HG03575 (cell line): ENCODE data around the gene RAD17.
A peak's percentile ranks its signal among the peaks of the same experiment; 100 is the strongest.
"Not testable (repeated sequence)": the region's sequence is repeated elsewhere in the genome, so short reads cannot be mapped to it uniquely, and the experiment has no call there.

Source experiments
- ATAC-seq: cut with Tn5 transposase; IDR thresholded peaks from one replicate; pipeline ENCODE4 v1.9.1; 2021; ENCODE audit not compliant: unreplicated experiment, insufficient number of reproducible peaks, low FRiP score; ENCODE audit errors: extremely low read depth

RAD17 gene

DNA sequence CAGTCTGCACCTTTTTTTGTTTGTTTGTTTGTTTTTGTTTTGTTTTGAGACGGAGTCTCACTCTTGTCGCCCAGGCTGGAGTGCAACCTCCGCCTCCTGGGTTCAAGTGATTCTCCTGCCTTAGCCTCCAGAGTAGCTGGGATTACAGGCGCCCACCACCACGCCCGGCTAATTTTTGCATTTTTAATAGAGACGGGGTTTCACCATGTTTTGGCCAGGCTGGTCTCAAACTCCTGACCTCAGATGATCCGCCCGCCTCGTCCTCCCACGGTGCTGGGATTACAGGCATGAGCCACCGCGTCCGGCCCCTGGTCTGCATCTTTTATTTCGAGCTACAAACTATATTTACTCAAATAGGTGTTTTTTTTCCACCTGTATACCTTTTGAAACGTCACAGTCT is 717 bp downstream of the RAD17 start:
- ATAC-seq: not testable (repeated sequence)

DNA sequence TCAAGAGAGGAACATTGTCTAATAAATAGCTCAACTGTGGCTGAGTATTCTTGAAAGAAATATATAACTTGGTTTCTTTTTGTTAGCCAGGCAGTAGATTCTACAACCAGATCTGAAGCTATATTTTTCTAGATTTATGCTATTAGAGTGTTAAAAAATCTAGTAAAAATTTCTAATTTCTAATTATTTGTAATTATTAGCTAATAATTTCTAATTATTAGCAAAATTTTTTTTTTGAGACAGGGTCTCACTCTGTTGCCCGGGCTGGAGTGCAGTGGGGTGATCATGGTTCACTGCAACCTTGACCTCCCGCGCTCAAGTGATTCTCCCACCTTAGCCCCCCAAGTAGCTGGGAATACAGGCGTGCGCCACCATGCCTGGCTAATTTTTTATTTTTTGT is 2.8 kb downstream of the RAD17 start:
- ATAC-seq: no peak

- ATAC-seq: peak; percentile 54
These were observed 5.4 kb downstream of the RAD17 start for GRCh38 chr5:69374911-69375446.

- ATAC-seq: no peak
These were observed 8.8 kb downstream of the RAD17 start for GRCh38 chr5:69378376-69378775.

GRCh38 chr5:69404659-69405330 is 35.2 kb downstream of the RAD17 start:
- ATAC-seq: no peak

- no peak for ATAC-seq
These were observed 45.4 kb downstream of the RAD17 start, which contains the start of gene MARVELD2 for GRCh38 chr5:69414885-69415583. Gene MARVELD2, plus strand, starts transcription at chr5:69415116. Its CDS starts 4,270 bp downstream, at chr5:69419386.

DNA sequence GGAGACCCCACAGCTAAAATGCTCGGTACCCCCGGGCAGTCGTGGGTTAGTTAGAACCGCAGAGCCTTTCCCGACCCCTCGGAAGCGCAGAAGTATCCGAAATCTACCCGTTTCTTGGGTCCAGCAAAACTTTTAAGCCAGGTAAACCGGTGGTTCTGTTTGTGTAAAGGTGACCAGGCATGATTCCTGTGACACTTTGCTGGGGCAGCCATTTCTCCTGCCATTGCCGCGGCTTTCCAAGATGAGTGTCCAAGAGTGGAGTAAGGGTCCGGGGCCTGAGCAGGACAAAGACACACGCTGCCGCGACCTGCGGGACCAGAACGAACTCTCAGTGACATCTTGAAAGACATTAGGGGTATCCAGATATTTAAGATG is 46.0 kb downstream of the RAD17 start:
- ATAC-seq: no peak

DNA sequence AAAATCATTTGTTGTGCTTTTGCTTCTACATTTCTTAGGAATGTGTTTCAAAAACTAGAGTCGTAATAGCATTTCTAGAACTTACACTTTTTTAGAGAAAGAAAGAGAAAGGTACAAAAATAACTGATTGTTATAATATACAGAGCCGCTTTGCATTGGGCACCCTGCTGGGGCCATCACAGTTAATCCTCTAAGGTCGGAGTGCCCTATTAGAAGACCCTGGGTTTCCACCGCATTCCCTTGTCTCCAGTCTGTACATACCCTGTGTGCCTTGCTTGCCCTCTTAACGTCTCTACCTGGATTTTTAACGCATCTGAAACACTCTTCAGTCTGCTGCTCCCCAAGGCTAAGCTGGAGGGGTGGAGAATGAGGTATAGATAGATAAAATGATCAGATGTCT is 46.6 kb downstream of the RAD17 start:
- no peak for ATAC-seq

DNA sequence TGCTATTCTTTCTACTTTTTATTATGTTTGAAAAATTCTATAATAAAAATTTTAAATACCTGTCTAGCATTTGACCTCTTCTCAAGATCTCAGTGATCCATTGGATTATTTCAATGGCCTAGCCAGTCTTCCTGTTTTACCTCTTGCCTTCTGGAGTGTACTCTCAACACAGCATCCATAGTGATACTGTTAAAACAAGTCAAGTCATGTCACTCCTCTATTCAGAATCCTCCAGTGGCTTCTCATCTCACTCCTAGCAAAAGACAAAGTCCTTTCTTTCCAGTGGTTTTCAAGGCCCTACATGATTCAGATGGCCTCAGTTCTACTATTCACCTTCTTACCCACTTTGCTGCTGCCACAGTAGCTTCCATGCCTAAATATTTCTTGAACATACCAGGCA is 47.1 kb downstream of the RAD17 start:
- ATAC-seq: no peak

DNA sequence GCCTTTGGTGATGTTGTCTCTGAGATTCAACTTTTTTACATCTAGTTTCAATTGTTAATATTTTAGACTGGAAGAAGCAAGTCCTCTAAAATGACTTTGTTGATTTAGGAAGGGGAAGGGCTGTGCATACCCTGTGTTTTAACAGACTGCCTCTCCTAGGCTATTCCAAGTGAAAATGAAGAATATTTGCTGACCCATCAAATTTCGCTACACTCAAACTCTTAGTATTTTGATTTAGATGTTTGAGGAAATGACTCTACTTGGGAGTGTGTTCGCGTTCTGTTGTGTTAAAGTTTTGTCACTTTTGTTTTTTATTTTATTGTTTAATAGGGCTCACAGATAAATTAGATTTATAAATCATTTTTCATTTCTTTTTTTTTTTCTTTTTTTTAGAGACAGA is 48.9 kb downstream of the RAD17 start:
- ATAC-seq: no peak

GRCh38 chr5:69431424-69432303 is 62.0 kb downstream of the RAD17 start:
- ATAC-seq: no peak

DNA sequence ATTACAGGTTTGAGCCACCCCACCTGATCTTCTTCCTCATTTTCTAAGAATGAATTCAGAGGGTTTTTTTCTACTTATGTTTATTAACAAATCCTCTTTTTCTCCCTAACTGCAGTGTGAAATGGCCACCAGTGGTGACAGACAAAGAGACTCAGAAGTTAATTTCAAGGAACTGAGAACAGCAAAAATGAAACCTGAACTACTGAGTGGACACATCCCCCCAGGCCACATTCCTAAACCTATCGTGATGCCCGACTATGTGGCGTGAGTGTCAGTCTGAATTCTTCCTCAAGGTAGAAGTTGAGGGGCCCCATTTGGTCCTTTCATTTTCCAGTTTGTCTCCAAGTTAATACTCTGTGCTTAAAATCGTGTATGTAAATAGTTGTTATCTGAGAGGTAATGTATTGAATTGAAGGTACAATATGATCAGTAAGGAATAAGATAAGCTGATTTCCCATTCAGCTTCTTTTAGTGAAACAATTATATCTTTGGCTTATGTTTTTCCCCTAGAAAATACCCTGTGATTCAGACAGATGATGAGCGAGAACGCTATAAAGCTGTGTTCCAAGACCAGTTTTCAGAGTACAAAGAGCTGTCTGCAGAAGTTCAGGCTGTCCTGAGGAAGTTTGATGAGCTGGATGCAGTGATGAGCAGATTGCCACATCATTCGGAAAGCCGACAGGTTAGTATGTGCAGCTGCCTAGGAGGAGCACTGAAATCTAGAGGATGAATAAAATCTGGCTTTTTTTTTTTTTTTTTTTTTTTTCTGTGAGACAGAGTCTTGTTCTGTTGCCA is 63.0 kb downstream of the RAD17 start:
- ATAC-seq: no peak

DNA sequence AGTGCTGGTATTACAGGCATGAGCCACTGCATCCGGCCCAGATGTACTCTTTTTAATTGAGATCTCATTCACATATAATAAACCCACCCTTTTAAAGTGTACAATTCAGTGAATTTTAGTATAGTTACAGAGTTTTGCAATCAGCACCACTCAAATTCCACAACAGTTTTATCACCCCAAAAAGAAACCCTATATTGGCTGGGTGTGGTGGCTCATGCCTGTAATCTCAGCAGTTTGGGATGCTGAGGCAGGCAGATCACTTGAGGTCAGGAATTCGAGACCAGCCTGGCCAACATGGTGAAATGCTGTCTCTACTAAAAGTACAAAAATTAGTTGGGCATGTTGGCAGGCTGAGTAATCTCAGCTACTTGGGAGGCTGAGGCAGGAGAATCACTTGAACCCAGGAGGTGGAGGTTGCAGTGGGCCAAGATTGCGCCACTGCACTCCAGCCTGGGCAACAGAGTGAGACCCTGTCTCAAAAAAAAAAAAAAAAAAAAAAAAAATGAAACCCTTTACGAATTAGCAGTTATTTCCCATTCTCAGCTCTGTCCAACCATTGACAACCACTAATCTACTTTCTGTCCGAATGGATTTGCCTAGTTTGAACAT is 65.8 kb downstream of the RAD17 start:
- not testable (repeated sequence) for ATAC-seq

- no peak for ATAC-seq
These were observed 74.6 kb downstream of the RAD17 start for GRCh38 chr5:69444127-69444754.

GRCh38 chr5:69449511-69449910 is 79.9 kb downstream of the RAD17 start:
- ATAC-seq: no peak

GRCh38 chr5:69450116-69450515 is 80.5 kb downstream of the RAD17 start:
- no peak for ATAC-seq

GRCh38 chr5:69450527-69450926 is 80.9 kb downstream of the RAD17 start:
- not testable (repeated sequence) for ATAC-seq
